A204.1 (cell line): ENCODE data around the gene BRWD1.
"Not testable (repeated sequence)": the region's sequence is repeated elsewhere in the genome, so short reads cannot be mapped to it uniquely, and the experiment has no call there.

ENCODE experiments used
- FAIRE-seq: peaks from 2 replicates; lab custom pipeline; 2012; peaks lifted over from hg19 to GRCh38; lab: Jason Lieb, UNC

Gene BRWD1

GRCh38 chr21:39169906-39170305 is 143.5 kb downstream of the BRWD1 start:
- FAIRE-seq, result no peak

- FAIRE-seq, result no peak
Measured at GRCh38 chr21:39168800-39169199, 144.6 kb downstream of the BRWD1 start.

GRCh38 chr21:39164523-39164922 is 148.9 kb downstream of the BRWD1 start:
- FAIRE-seq, result no peak

GRCh38 chr21:39161064-39161463 is 152.4 kb downstream of the BRWD1 start:
- FAIRE-seq, result no peak

- no peak for FAIRE-seq
Measured at GRCh38 chr21:39159342-39160063, 153.9 kb downstream of the BRWD1 start.

GRCh38 chr21:39157241-39157640 is 156.2 kb downstream of the BRWD1 start:
- not testable (repeated sequence) for FAIRE-seq

- no peak for FAIRE-seq
Measured at GRCh38 chr21:39156024-39156423, 157.4 kb downstream of the BRWD1 start.

GRCh38 chr21:39155578-39155977 is 157.9 kb downstream of the BRWD1 start:
- no peak for FAIRE-seq

- no peak for FAIRE-seq
Measured at GRCh38 chr21:39153842-39154241, 159.6 kb downstream of the BRWD1 start.

- no peak for FAIRE-seq
Measured at GRCh38 chr21:39153373-39153772, 160.1 kb downstream of the BRWD1 start.

- no peak for FAIRE-seq
Measured at GRCh38 chr21:39152271-39152670, 161.2 kb downstream of the BRWD1 start.

GRCh38 chr21:39150877-39151276 is 162.6 kb downstream of the BRWD1 start:
- no peak for FAIRE-seq

- no peak for FAIRE-seq
Measured at GRCh38 chr21:39150316-39150715, 163.1 kb downstream of the BRWD1 start.

GRCh38 chr21:39149882-39150281 is 163.6 kb downstream of the BRWD1 start:
- no peak for FAIRE-seq

GRCh38 chr21:39148975-39149374 is 164.5 kb downstream of the BRWD1 start:
- no peak for FAIRE-seq

GRCh38 chr21:39144191-39144590 is 169.2 kb downstream of the BRWD1 start:
- FAIRE-seq, result no peak

- FAIRE-seq, result no peak
Measured at GRCh38 chr21:39142972-39143371, 170.5 kb downstream of the BRWD1 start.

- no peak for FAIRE-seq
Measured at GRCh38 chr21:39141502-39141901, 171.9 kb downstream of the BRWD1 start.

GRCh38 chr21:39137248-39138178 is 175.9 kb downstream of the BRWD1 start:
- FAIRE-seq, result no peak

GRCh38 chr21:39136711-39137110 is 176.7 kb downstream of the BRWD1 start:
- no peak for FAIRE-seq

GRCh38 chr21:39136138-39136537 is 177.3 kb downstream of the BRWD1 start:
- not testable (repeated sequence) for FAIRE-seq

GRCh38 chr21:39134288-39134810 is 179.1 kb downstream of the BRWD1 start:
- no peak for FAIRE-seq
